HG02884 (cell line): ENCODE measurements around the gene ZP1.
"Not testable (repeated sequence)": the region's sequence is repeated elsewhere in the genome, so short reads cannot be mapped to it uniquely, and the experiment has no call there.

Experiments used
- ATAC-seq: cut with Tn5 transposase; IDR thresholded peaks from one replicate; pipeline ENCODE4 v1.9.1; 2021; ENCODE audit warnings: mild to moderate bottlenecking, moderate library complexity; ENCODE audit not compliant: unreplicated experiment

Gene ZP1

DNA sequence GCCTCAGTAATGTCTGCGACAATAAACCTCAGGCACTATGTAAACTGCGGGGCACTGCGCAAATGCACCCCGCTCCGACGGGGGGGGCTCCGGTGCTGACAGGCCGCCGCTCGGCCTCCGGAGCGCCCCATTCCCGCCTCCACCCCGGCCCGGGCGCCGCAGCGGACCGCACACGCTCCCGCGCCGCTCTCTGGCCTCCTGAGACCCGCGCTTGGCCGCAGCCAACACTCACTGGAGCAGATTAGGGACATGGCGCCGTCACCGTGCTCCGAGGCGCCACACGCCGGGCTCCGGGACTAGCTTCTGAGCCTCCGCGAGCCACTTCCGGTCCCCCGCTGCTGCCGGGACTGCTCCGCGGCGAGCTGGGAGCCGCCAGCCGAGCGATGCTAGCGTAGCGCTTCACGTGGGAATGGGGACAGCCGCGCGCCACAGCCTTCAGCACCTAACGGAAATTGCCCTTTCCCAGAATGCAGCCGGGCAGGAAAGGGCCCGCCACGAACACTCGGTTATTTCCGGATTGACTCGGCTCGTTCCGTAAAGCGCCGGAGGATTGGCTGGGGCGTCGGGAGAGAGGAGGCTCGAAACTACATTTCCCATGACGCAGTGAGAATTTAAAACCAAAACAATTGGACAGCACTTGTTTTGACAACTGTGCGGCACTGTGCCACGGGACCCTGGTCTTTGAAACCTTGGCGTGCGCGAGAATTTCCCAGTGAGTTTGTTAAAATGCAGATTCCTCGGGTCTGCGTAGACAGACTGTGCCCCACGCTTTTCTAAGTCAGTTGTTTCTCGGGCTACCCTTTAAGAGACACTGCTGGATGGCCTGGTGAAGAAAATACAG, 39.0 kb downstream of the ZP1 start, which contains the start of gene PRPF19:
PRPF19 (minus strand) TSS at position 454 of the 841 bp plus-strand sequence; CDS start at position 251, 203 bp downstream.
- peak; percentile 69 for ATAC-seq

DNA sequence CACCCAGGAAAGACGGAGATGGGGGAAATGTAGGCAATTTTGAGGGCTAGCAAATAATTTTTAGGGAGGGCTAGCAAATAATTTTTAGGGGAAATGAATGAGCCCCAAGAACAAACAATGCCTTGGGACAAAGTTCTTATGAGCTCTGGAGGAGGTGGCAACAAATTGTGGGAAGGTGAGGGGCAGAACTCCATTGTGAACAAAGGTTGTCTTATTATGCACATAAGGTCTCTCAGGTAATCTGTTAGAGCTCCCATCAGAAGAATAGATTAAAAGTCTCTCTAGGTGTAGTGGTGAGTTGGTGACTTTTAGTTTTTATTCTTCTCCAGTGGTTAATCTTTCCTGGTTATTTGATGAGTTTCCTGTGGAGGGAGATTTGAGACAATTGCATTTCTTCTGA, 41.5 kb downstream of the ZP1 start:
- no peak for ATAC-seq

DNA sequence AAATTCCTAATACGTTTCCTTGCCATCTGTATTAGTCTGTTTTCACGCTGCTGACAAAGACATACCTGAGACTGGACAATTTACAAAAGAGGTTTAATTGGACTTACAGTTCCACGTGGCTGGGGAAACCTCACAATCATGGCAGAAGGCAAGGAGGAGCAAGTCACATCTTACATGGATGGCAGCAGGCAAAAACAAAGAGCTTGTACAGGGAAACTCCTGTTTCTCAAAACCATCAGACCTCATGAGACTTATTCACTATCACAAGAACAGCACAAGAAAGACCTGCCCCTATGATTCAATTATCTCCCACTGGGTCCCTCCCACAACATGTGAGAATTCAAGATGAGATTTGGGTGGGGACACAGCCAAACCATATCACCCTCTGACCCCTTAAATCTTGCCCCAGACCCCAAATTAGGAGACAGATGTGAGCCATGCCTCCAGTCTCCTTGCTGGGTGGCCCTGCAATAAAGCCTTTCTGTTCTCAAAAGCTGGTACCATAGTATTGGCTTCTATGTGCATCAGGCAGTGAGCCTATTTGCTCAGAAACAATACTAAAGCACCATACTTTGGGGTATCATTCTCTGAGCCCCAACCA, 42.4 kb downstream of the ZP1 start:
- not testable (repeated sequence) for ATAC-seq

DNA sequence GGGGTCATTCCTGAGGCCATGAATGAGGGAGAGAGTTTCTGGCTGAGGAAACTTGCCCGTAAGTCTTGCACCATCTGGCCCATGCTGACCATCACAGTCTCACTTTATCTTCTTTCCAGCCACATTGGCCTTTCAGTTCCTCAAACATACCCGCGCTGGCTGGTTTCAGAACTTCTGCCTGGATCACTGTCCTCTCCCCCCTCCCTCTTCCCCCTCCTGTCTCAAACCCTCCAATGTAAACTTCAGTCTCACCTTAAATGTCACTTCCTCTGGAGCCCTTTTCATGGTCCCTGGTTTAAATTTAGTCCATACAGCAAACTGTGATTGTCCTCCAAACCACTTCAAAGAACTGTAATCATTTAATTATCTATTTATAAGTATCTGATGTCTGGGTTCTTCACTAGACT, 42.9 kb downstream of the ZP1 start:
- ATAC-seq: peak; percentile 35

DNA sequence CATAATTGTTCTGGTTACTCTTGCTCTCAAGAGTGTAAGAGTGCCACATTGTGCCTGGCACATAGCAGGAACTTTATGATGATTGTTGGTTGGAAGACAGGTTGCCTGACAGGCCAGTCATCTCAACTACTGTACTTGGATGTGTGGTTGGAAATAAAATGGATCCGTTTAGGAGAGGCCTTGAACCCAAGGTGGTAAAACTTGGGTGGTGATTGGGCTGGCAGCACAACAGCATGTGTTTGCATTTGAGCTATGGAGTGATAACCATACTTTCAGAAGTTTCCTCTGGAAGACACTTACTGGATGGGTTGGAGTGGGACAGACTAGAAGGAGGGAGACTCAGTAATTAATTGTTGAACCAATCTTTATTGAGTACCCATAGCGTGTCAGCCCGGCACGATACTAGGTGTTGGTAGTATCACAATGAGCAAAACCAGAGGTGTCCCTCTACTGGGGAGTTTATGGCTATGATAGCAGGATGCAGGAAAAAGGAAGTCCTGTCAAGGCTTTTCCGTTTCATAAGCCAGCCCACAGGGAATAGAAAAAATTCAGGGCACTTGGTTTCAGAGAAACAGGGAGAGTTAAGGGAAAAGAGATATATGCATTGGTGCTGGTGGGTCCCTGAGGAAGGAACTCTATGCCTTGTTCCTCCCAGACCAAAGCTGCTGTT, 43.5 kb downstream of the ZP1 start:
- no peak for ATAC-seq

DNA sequence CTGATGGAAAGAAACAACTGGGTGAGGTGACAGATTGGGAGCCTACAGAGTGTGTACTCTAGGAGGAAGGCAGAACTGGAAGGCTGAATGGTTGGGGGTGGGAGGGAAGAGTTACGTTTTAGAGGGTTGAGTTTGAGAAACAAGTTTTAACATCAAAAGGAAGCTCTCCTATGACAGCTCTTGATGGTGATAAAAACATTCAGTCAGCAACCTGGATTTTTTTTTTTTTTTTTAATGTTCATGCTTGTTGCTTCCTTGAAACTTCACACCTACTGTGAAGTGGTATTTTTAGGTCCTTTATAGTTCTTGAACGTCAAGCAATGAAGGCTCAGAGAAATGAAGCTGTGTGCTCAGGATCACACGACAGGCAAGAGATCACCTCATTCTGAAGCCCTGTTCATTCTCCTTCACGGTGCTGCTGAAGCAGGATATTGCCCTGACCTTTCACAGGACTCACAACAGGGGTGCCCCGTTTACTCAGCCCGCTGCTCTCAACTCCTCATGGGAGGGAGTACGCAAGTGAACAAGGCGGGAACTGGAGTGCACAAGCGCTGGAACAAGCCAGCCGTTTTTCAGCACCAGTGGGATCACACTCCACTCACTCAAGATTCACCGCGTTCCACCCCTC, 45.0 kb downstream of the ZP1 start:
- ATAC-seq: no peak

DNA sequence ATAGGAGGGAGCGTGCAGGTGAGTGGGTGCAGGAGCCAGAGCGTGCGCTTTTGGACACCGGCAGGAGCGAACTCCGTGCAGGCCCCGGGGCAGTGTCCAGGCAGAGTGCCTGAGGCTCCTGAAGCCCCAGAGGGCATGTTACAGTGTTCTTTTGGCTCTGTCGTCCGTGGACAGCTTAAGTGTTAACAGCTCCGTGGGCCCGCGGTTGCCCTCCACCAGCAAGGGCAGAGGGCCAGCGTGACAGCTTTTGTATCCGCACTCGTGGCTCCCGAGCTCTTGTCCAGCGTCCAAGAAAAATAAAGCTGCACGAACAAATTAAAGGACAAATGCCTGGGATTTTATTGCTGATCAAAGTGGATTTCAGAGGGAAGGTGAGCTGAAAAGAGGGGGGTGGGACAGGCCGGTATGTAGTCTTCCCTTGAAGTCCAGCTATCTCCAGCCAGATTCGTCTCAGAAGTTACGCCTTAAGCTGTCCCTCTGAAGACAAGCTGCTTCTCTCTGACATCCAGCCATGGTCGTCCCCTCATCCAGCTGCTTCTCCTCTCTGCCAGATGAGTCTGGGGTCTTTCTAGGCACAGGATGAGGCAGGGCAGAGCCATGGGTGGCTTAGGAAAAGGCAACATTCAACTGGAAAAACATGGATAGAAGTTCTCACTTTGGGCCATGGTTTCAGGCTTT, 45.6 kb downstream of the ZP1 start:
- ATAC-seq: no peak

DNA sequence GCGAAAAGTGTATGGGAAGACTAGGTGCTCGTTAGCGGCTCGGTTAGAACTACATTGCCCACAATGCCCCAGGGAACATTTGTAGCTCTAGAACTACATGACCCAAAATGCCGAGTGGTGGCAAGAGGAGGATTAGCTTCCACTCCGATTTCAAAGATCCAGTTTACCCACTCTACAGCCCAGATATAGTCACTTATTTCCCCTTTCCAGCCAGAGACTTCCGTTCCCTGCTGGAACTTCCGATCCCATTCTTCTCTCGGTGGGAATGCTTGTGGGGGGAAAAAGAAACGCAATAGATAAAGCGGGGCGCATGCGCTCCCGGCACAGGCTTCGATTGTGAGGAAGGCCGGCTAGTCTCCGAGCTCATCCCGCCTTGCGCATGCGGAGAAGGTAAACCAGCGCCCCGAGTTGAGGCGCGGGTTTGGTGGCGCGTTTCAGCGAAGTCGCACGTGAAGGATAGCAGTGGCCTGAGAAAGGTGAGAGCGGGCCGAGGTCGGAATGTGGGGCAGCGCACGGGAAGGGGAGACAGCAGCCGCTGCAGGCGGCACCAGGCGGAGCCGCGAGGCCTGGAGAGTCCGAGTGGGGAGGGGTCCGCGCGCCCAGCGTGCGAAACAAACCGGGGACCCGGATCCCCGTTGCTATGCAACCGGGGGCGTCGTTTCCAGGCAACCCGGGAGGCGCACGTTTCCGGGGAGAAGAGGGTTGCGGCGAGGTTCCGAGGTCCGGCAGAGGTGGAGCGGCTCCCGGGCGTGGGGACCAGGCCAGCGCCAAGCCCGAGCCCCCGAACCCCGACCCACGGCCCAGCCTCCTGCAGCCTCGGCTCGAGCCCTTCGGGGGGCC, 46.7 kb downstream of the ZP1 start, which contains the start of gene TMEM109:
TMEM109 (plus strand) TSS at position 366 of the 840 bp plus-strand sequence. CDS start 5,536 bp downstream, outside the sequence.
- ATAC-seq: peak; percentile 40

DNA sequence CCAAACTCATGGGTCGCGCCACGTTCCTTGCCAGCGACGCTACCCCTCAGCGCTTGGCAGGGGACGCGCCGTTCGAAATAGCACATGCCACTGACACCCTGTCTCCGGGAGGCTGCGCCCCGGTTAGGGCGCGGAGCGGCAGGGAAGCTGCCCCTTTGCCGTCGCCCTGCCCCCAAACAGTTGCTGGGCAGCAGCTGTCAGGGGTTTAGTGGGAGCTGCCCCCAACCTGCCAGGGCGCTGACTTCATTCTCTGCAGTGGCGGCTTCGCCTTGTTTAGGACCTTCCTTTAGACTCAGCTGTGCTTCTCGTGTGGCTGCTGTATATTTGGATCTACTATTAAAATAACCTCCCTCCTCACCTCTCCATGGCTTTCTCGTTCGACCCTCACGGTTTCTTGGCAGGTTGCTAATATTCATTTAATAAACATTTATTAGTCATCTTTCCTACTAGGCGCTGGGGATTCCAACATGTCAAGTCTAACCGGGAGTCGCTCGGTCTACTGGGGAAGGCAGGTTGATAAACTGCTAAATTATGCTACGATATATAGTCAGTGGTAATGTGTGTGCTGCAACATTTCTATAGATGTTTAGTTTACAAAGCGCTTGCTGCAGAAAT, 47.4 kb downstream of the ZP1 start:
- ATAC-seq: peak; percentile 0

DNA sequence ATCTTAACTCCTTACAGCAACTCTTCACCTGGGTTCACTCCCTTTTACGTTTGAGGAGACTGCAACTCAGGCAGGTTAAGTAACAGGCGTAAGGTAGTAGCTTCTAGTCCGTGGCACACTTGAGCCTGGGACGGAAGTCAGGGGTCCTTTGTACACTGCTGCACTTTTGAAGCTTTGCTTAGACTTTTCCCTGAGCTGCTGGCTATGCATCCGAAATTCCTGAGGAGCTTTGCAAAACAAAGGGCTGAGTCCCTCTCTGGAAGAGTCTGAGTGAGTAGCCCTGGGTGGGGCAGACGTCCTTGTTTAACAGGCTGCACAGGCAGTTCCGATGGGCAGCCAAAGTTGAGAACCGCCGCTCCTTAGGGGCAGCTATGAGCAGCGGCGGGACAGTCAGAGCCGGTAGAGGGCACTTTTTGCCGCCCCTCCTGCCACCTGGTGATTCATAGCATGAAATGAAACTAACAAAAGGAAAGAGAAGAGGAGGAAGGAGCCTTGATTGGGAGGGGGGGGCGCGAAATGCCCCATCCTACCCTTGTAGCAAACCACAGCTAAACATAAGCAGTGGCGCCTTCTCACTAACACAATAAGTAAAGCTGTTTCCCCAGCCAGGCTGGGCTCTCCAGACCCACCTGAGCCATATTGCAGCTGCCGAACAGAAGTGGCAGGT, 48.0 kb downstream of the ZP1 start:
- ATAC-seq: peak; percentile 44

DNA sequence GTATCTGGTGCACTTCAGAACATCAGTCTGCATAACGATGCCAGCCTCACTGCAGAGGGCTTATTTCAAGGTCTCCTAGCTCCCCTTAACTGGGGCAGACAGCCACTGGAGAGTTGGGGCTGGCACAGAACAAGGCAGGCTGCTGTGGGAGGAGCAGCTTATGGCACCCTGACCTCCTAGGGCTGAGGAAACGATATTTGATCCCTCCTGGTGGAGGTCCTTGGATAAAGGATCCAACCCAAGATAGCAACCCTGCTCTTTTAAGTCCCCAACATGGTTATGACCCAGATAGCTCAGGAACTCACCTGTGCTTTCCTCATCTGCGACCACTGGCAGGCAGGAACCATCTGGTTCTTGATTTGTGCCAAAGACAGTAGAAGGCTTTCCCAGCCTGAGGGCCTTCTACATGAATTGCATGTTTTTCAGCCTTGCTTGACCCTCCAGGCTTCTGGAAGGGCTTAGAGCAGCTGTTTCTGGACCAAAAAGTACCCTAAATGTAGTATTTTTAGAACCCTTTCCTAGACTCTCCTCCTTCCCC, 49.4 kb downstream of the ZP1 start:
- ATAC-seq: no peak

DNA sequence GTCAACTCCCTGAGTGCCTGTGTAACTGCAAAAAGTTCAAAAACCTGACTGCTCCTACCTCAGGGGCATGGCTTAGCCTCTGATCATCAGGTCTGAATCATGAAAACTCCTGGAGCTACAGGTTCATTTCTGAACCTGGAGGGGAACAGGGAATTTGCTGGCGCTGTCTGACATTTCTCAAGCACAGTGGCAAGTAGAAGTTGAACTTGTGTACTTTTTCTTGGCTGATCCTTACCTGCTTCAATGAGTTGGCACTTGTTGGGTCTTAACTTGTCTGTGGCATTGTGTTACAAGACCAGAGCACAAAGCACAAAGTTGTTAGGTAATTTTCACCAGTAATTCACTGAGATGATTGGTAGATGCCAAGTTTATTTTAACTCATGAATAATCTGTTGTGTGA, 49.9 kb downstream of the ZP1 start:
- no peak for ATAC-seq

DNA sequence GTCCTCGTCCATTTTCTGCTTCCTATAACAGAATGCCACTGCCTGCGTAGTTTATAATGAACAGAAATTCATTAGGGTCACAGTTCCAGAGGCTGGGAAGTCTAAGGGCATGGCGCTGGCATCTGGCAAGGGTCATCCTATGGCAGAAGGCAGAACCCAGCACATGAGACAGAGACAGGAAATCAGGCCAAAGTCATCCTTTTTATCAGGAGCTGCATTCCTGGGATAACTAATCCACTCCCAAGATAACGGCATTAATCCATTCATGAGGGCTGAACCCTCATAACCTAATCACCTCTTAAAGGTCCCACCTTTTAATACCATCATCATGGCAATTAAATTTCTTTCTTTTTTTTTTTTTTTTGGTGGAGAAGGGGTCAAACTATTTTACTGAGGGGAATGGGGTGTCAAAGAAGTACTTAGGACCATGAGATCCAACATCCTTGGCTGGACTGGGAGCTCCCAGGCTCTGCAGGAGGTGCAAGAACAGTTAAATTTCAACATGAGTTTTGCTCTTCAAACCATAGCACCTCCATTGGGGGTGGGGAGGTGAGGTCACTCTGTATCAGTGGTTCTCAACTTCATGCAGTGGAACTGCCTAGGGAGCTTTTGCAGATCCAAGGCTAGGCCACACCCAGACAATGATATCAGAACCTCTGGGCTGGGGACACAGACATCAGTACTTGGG, 51.1 kb downstream of the ZP1 start:
- ATAC-seq: no peak

DNA sequence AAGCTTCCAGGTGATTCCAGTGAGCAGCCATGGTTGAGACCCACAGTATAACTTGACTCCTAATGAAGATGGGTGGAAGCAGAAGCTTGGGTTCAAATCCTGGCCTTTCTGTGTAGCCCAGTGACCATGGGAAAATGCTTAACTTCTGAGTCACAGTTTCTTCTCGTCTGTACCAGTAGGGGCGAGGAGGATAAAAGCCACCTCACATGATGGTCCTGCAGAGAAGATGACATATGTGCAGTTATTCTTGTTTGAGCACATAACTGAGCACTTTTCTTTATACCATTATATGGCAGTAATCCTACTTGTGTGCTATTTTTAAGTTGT, 51.6 kb downstream of the ZP1 start:
- ATAC-seq: no peak

DNA sequence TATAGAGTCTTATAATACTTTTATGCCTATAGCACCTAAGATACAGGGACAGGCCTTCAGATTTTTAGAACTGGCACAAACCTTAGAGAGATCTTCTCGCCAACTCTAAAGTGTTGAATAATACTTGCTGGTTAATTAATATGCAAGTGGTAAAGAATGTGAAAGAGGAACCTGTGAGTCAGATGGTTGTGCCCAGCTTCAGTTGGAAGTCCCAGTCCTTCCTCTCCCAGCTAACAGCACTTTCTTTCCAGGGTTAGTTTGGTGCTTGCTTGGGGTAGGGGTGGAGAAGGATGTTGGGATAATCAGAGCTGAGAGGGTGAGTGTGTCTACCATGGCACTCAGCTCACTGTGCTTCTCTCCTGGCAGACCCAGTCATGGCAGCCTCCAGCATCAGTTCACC, 52.0 kb downstream of the ZP1 start:
- ATAC-seq: no peak

DNA sequence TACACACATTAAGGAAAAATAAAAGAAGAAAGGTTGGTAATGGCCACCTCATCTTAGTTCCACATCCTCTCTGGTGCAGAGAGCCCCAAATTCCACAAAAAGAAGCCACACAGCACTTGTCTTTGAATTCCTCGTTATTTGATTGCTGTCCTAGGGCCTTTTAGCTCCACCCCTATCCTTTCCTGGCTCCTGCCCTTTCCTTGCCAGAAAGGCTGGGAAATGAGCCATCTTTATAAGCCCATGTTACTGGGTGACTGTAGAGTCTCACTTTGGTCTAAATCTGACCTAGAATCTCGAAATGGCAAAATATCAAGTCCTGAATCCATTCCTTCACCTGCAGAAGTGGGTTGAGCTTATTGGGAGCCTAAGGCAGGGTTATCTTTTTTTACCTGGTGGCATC, 52.6 kb downstream of the ZP1 start:
- no peak for ATAC-seq

DNA sequence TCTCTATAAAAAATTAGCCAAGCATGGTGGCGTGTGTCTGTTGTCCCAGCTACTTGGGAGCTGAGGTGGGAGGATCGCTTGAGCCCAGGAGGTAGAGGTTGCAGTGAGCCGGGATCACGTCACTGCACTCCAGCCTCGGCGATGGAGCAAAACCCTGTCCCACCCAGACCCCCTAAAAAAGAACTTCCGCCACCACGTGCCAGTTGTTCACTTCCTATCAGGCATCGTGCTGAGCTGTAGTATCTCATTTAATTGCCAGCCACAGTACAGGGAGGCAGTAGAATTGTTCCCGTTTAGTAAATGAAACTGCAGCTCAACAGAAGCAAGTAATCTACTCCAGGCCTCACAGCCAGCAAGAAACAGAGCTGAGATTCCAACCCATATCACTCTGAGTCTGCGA, 53.9 kb downstream of the ZP1 start:
- no peak for ATAC-seq

DNA sequence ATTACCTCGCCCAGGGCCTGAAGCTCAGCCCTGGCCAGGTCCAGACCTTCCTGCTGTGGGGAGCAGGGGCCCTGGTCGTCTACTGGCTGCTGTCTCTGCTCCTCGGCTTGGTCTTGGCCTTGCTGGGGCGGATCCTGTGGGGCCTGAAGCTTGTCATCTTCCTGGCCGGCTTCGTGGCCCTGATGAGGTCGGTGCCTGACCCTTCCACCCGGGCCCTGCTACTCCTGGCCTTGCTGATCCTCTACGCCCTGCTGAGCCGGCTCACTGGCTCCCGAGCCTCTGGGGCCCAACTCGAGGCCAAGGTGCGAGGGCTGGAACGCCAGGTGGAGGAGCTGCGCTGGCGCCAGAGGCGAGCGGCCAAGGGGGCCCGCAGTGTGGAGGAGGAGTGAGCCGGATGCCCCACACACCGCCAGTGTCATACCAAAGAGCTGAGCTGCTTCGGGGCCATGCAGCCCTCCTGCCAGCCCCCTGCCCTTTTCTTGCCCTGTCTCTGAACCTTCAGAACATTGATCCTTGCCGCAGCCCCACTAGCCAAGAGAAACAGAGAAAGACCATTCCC, 54.5 kb downstream of the ZP1 start:
- no peak for ATAC-seq
